ENCODE measurements around the gene SLC16A10.

DNA sequence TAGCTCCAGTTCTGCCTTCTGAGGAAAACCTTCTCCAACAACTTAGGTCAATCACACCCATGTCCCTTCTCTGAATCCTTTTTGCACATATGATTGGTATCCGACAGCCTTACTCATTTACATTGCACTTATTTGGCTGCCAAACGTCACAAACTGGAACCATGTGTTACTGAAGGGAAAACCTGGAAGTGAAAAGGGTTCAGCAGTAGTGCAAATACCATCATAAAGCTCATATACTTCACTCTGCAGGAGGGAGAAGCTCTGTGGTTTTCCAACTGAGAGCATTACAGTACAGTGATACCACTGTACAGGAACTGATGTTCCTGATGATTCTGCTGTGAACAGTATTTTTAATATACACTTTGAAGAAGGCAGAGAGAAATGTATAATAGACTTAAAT, 87.8 kb downstream of the SLC16A10 start:
- TF ChIP-seq TAF1 (IDR thresholded peaks at IDR 0.05; ENCODE audit: borderline replicate concordance, low read depth, low read length) (no peak), POLR2AphosphoS5 (IDR thresholded peaks at IDR 0.05; ENCODE audit: low read depth, low read length) (no peak)

Measured in GM12892 (cell line).